GM23338 (cell line): Measurements from ENCODE around the gene SLC12A3. TPM values are rescaled to one million over a fixed set of nuclear protein-coding genes. Genes with fewer than 3 reads are reported as not detected.

Experiments used
- ATAC-seq: fragments of 200-7000 bp; cut with Tn5 transposase; 3 replicates; pipeline ENCODE4 v1.9.1; 2020
- DNase-seq: peaks from one replicate; pipeline ENCODE4 v3.0.0-alpha.2; 2015; ENCODE audit warnings: low spot score
- H2AFZ ChIP-seq: fragments of 200-600 bp; sonication (generic); 2 replicates; pipeline ENCODE4 v1.8.0; 2016; ENCODE audit warnings: antibody characterized with exemption, mild to moderate bottlenecking, moderate library complexity
- H3F3A ChIP-seq: fragments of 200-600 bp; sonication (generic); replicated peaks from 2 replicates; pipeline ENCODE4 v1.8.0; 2017; ENCODE audit warnings: antibody characterized with exemption, mixed run types, low read depth
- H3K27ac ChIP-seq: fragments of 200-600 bp; sonication (generic); 2 replicates; pipeline ENCODE4 v1.6.1; 2016; ENCODE audit warnings: low read depth
- H3K27me3 ChIP-seq: fragments of 200-600 bp; sonication (generic); 2 replicates; pipeline ENCODE4 v1.8.0; 2016; ENCODE audit warnings: mild to moderate bottlenecking, mixed run types, moderate library complexity; ENCODE audit not compliant: insufficient read depth
- H3K36me3 ChIP-seq: fragments of 200-600 bp; sonication (generic); 2 replicates; pipeline ENCODE4 v1.8.0; 2016; ENCODE audit warnings: mild to moderate bottlenecking; ENCODE audit not compliant: insufficient read depth
- H3K4me1 ChIP-seq: fragments of 200-600 bp; sonication (generic); 2 replicates; pipeline ENCODE4 v1.8.0; 2016; ENCODE audit warnings: mild to moderate bottlenecking, moderate library complexity; ENCODE audit not compliant: insufficient read depth
- H3K4me2 ChIP-seq: fragments of 200-600 bp; sonication (generic); 2 replicates; pipeline ENCODE4 v1.7.1; 2017; ENCODE audit warnings: mixed run types
- H3K4me3 ChIP-seq: fragments of 200-600 bp; sonication (generic); 2 replicates; pipeline ENCODE4 v1.6.1; 2016; ENCODE audit warnings: mixed run types
- H3K79me2 ChIP-seq: fragments of 200-600 bp; sonication (generic); replicated peaks from 2 replicates; pipeline ENCODE4 v1.8.0; 2017; ENCODE audit warnings: mild to moderate bottlenecking; ENCODE audit not compliant: insufficient read depth
- H3K9me2 ChIP-seq: fragments of 200-600 bp; sonication (generic); 2 replicates; pipeline ENCODE4 v1.8.0; 2017; ENCODE audit not compliant: insufficient read depth
- H4K20me1 ChIP-seq: fragments of 200-600 bp; sonication (generic); replicated peaks from 2 replicates; pipeline ENCODE4 v1.8.0; 2017; ENCODE audit warnings: mild to moderate bottlenecking; ENCODE audit not compliant: insufficient read depth
- H3K27ac Mint-ChIP-seq: 2 replicates; pipeline ENCODE4 v1.8.0; 2020; ENCODE audit warnings: inconsistent platforms, mild to moderate bottlenecking, moderate library complexity, mixed read lengths
- H3K27me3 Mint-ChIP-seq: 3 replicates; pipeline ENCODE4 v1.8.0; 2022; ENCODE audit warnings: low read depth, mild to moderate bottlenecking, moderate library complexity, mixed read lengths, inconsistent platforms; ENCODE audit not compliant: insufficient read depth, poor library complexity
- H3K36me3 Mint-ChIP-seq: 3 replicates; pipeline ENCODE4 v1.8.0; 2021; ENCODE audit warnings: low read depth, mild to moderate bottlenecking, inconsistent platforms, moderate library complexity, mixed read lengths
- H3K4me1 Mint-ChIP-seq: 3 replicates; pipeline ENCODE4 v1.8.0; 2020; ENCODE audit warnings: mild to moderate bottlenecking, inconsistent platforms, mixed read lengths
- H3K4me3 Mint-ChIP-seq: 3 replicates; pipeline ENCODE4 v1.8.0; 2021; ENCODE audit warnings: moderate library complexity, mild to moderate bottlenecking, inconsistent platforms, mixed read lengths
- H3K9me3 Mint-ChIP-seq: 3 replicates; pipeline ENCODE4 v1.8.0; 2020; ENCODE audit warnings: moderate library complexity, mild to moderate bottlenecking, inconsistent platforms, mixed read lengths
- CTCF ChIP-seq, 2 experiments: fragments of 200-600 bp in 1 of 2; sonication (generic) in 1 of 2; conservative IDR thresholded peaks; 2 replicates each; pipeline versions ENCODE4 v1.5.1 to v1.6.1; 2016 to 2017; ENCODE audit warnings: antibody characterized with exemption in 2 of 2, low read depth in 2 of 2, mild to moderate bottlenecking in 2 of 2, moderate library complexity in 1 of 2
- EZH2 ChIP-seq: fragments of 200-600 bp; sonication (generic); IDR thresholded peaks from one replicate; pipeline ENCODE4 v1.8.0; 2017; ENCODE audit warnings: antibody characterized with exemption, mild to moderate bottlenecking, low read depth; ENCODE audit not compliant: unreplicated experiment
- JUNB ChIP-seq: IDR thresholded peaks from one replicate; pipeline ENCODE4 v1.6.1; 2016; ENCODE audit warnings: antibody characterized with exemption; ENCODE audit not compliant: unreplicated experiment
- NANOG ChIP-seq: IDR thresholded peaks from 2 replicates; pipeline ENCODE4 v1.6.1; 2016; ENCODE audit warnings: antibody characterized with exemption, borderline replicate concordance
- POLR2AphosphoS5 ChIP-seq: IDR thresholded peaks from 2 replicates; pipeline ENCODE4 v1.6.1; 2016; ENCODE audit warnings: antibody characterized with exemption, low read depth
- REST ChIP-seq: IDR thresholded peaks from one replicate; pipeline ENCODE4 v1.6.1; 2018; ENCODE audit warnings: antibody characterized with exemption; ENCODE audit not compliant: unreplicated experiment
- STAT1 ChIP-seq: IDR thresholded peaks from one replicate; pipeline ENCODE4 v1.6.1; 2016; ENCODE audit warnings: antibody characterized with exemption; ENCODE audit not compliant: unreplicated experiment
- ZNF114 ChIP-seq: fragments of 250-450 bp; sonication (Bioruptor Pico); IDR thresholded peaks from 2 replicates; pipeline ENCODE4 v1.5.0; 2020; ENCODE audit warnings: mild to moderate bottlenecking, moderate library complexity
- ZNF462 ChIP-seq: fragments of 250-450 bp; sonication (Bioruptor Pico); IDR thresholded peaks from 2 replicates; pipeline ENCODE4 v1.5.0; 2020; ENCODE audit warnings: mild to moderate bottlenecking, moderate library complexity
- polyA plus RNA-seq: library from polyadenylated mRNA; unstranded; fragments of >200 nt; fragmentation: Nextera tagmentation; extraction: Ambion mirVana; gene quantifications from 2 replicates; pipeline ENCODE4 v1.2.1, GENCODE V29; 2016
- total RNA-seq: library from RNA; depleted of rRNA; stranded (reverse); fragments of >200 nt; shearing (Covaris generic); gene quantifications from 2 replicates; pipeline ENCODE4 v1.2.3, GENCODE V29; 2014
- TF ChIP-seq, protein P1 (sequence below): IDR thresholded peaks from 2 replicates; pipeline ENCODE4 v1.6.1; 2016; ENCODE audit warnings: antibody characterized with exemption

SLC12A3 gene
- total and polyA plus RNA-seq, 2 experiments from 2014 or later: not detected

- H3K4me3 Mint-ChIP-seq: 0 out of 3 replicates have a peak overlapping the region, but pooled peaks have one; percentile 29
- Histone ChIP-seq H3K27ac (no peak overlapping the region), H3K4me2 (no peak overlapping the region)
Observed at GRCh38 chr16:56935201-56935600, 70.2 kb downstream of the SLC12A3 start.

More at GRCh38 chr16:56935201-56935600, 70.2 kb downstream of the SLC12A3 start:
- Mint-ChIP-seq H3K36me3 (peaks cover 63% of the 10 kb centered on the region), H3K27ac (no peak overlapping the region), H3K9me3 (0 out of 3 replicates have a peak, but pooled peaks cover 2% of the 10 kb centered on the region), H3K27me3 (peaks cover 8% of the 10 kb centered on the region), H3K4me1 (peaks cover 19% of the 10 kb centered on the region; the same call in 2 of the 3 replicates)
- Histone ChIP-seq H3K9me2 (no peaks in the 10 kb centered on the region), H3F3A (no peaks in the 10 kb centered on the region), H3K27me3 (no peaks in the 10 kb centered on the region), H4K20me1 (peaks cover 17% of the 10 kb centered on the region; the same call in 1 of the 2 replicates), H3K79me2 (peaks cover 47% of the 10 kb centered on the region), H3K4me1 (peaks cover 16% of the 10 kb centered on the region), H3K36me3 (peaks cover 52% of the 10 kb centered on the region), H3K4me3 (no peak overlapping the region), H2AFZ (no peak overlapping the region)
- TF ChIP-seq ZNF114 (CRISPR knock-in tag) (no peak), NANOG (no peak), POLR2AphosphoS5 (no peak), CTCF (conservative IDR thresholded peaks at IDR 0.05; ENCODE audit: low read depth in 2 of 2) (no peak), STAT1 (no peak), EZH2 (no peak), ZNF462 (CRISPR knock-in tag) (no peak), REST (no peak), JUNB (no peak)
- TF ChIP-seq, protein P1, sequence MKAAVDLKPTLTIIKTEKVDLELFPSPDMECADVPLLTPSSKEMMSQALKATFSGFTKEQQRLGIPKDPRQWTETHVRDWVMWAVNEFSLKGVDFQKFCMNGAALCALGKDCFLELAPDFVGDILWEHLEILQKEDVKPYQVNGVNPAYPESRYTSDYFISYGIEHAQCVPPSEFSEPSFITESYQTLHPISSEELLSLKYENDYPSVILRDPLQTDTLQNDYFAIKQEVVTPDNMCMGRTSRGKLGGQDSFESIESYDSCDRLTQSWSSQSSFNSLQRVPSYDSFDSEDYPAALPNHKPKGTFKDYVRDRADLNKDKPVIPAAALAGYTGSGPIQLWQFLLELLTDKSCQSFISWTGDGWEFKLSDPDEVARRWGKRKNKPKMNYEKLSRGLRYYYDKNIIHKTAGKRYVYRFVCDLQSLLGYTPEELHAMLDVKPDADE: no peak
- ATAC-seq (no peak), DNase-seq (no peak)
